GM12864 (cell line): ENCODE results near the gene PCCB.

ENCODE experiments used
- DNase-seq: peaks from one replicate; pipeline ENCODE4 v3.0.0-alpha.2; 2011; ENCODE audit warnings: low read depth
- H3K4me3 ChIP-seq: 2 replicates; pipeline ENCODE4 v1.5.1; 2011; ENCODE audit warnings: mild to moderate bottlenecking, low read depth, low read length, control low read depth
- TF ChIP-seq, protein P1 (sequence below): IDR thresholded peaks from 2 replicates; pipeline ENCODE4 v1.5.1; 2011; ENCODE audit warnings: low read depth, mild to moderate bottlenecking, moderate library complexity, low read length, control low read depth, inconsistent platforms; ENCODE audit errors: missing control alignments

PCCB gene

DNA sequence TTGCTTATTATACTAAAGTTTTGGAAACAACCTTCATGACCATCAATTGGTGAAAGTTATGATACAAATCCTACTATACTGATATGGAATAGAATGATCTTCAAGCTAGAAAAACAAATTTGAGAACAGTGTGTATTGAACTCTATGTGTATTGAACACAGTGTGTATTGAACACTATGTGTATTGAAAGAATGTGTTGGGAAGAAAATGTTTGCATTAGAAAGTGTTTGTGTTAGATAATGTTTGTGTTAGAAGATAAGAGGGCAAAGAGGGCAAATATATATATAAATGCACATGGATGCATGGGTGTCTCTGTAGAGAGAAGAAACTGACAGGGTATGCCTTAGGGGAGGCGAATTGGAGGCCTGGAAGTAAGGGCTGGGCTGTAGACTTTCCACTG, 42.4 kb downstream of the PCCB start:
- no peak overlapping the region for H3K4me3 ChIP-seq
- no peak for DNase-seq
- TF ChIP-seq, protein P1, sequence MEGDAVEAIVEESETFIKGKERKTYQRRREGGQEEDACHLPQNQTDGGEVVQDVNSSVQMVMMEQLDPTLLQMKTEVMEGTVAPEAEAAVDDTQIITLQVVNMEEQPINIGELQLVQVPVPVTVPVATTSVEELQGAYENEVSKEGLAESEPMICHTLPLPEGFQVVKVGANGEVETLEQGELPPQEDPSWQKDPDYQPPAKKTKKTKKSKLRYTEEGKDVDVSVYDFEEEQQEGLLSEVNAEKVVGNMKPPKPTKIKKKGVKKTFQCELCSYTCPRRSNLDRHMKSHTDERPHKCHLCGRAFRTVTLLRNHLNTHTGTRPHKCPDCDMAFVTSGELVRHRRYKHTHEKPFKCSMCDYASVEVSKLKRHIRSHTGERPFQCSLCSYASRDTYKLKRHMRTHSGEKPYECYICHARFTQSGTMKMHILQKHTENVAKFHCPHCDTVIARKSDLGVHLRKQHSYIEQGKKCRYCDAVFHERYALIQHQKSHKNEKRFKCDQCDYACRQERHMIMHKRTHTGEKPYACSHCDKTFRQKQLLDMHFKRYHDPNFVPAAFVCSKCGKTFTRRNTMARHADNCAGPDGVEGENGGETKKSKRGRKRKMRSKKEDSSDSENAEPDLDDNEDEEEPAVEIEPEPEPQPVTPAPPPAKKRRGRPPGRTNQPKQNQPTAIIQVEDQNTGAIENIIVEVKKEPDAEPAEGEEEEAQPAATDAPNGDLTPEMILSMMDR: no peak

DNA sequence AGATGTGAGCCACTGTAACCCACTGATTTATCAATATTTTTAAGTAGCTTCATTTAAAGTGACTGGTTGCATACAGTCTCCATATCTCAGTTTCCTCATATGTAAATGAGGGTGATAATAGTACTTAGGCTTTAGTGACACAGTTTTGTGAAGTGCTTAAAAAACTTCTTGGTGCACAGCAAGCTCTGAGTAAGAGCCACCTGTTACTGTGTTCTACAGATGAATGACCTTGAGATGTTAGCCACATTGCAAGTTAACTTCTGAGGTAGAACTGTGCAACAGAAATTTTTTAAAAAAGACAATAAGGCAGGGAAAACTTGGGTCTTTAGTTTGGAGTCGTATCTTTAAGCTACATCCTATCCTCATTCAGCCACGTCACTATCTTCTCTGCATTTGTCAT, 43.1 kb downstream of the PCCB start:
- no peak for DNase-seq
- H3K4me3 ChIP-seq: no peak overlapping the region
- TF ChIP-seq, protein P1: no peak

DNA sequence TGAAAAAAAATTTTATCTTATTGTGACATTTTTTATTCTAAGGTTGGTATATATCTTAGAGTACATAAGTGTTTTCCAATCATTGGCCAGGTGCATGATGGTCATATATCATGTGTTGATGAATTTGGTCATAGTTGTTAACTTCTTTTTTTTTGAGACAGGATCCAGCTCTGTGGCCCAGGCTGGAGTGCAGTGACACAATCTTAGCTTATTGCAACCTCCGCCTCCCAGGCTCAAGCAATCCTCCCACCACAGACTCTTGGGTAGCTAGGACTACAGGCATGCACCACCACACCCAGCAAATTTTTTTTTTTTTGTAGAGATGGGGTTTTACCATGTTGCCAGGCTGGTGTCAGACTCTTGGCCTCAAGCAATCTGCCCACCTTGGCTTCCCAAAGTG, 44.0 kb downstream of the PCCB start:
- DNase-seq: no peak
- TF ChIP-seq, protein P1: no peak
- H3K4me3 ChIP-seq: no peak overlapping the region

DNA sequence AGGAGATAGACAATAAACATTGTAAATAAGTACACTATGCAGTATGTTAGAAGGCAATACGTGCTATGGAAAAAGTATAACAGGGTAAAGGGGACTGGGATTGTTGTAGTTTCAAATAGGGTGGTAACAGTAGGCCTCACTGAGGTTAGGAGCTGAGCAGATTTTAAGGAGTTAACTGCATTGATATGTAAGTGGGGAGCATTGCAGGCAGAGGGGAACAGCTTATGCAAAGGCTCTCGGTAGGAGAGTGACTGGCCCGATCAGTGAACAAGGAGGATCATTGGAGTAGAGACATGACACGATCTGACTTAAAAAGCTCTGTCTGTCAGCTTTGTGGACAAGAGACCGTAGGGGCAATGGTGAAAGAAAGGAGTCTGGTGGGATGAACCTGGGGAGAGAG, 46.8 kb downstream of the PCCB start:
- DNase-seq: no peak
- TF ChIP-seq, protein P1: no peak
- no peak overlapping the region for H3K4me3 ChIP-seq

DNA sequence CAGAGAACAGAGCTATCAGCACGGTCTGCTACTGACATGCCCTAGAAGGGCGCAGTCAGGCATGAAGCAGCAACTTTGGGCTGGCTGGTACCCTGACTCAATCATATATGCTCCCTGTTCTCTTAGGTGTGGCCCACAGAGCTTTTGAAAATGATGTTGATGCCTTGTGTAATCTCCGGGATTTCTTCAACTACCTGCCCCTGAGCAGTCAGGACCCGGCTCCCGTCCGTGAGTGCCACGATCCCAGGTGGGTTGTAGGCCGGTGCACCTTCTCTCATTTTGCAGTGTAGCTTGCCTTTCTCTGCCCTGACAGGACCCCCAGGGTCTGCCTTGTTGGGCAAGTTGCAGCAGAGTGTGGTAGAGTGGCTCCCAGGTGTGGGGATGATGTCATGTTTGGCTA, 47.7 kb downstream of the PCCB start:
- TF ChIP-seq, protein P1: no peak
- no peak for DNase-seq
- H3K4me3 ChIP-seq: no peak overlapping the region

DNA sequence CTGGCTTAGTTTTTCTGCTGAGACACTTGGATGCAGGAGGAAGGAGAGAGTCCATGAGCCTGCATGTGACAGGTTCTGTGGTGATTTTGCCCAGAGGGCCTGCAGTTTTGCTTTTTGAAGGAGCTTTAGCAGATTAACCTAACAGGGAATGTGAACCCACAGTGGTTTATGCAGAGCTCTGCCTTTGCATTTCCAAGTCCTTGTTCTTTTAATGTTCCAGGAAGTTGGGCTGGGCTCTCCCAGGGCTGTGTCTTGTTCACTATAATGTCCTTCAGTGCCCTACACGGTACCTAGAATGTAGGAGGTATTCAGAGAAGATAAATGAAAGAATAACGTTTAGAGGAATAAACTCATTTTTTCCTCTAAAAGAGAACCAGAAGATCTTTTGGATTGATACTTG, 50.3 kb downstream of the PCCB start:
- TF ChIP-seq, protein P1: no peak
- no peak for DNase-seq
- H3K4me3 ChIP-seq: no peak overlapping the region

DNA sequence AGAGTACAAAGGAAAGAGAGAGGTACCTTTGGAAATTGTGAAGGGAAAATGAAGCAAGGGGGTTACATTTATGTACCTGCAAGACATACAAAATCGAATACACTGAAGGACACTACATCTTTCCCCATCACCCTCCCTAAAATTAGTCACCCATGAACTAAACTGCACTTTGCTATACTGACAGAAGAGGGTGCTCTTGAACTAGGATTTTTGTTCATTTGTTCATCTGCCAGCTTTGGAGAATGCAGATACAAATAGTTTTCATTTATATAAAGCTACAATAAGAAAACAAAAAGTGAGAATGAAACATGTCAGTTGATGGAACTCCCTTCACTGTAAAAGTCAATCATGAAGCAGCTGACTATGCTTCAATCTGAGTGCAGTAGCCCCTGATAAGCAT, 55.7 kb downstream of the PCCB start:
- no peak overlapping the region for H3K4me3 ChIP-seq
- TF ChIP-seq, protein P1: peak; percentile 27
- no peak for DNase-seq
